WTC11 (cell line): Measurements from ENCODE around the gene CCNB3. TPM values are rescaled to one million over a fixed set of nuclear protein-coding genes. Genes with fewer than 3 reads are reported as not detected.

ENCODE experiments used
- ATAC-seq: fragments of 200-7000 bp; cut with Tn5 transposase; 2 replicates; pipeline ENCODE4 v1.10.0; 2021; ENCODE audit warnings: mild to moderate bottlenecking, moderate library complexity
- CTCF ChIA-PET: fragments of 300-600 bp; sonication (Branson Sonifier 250); formaldehyde crosslinking; loops from one replicate; lab custom pipeline; 2021; ENCODE audit warnings: antibody characterized with exemption; lab: Charles Lee
- POLR2A ChIA-PET: fragments of 350-600 bp; sonication (Branson Sonifier 250); formaldehyde crosslinking; loops from one replicate; lab custom pipeline; 2021; ENCODE audit warnings: antibody characterized with exemption; lab: Charles Lee
- DNase-seq: peaks from one replicate; pipeline ENCODE4 v3.0.0; 2021; ENCODE audit warnings: low spot score
- H3K27ac Mint-ChIP-seq: 2 replicates; pipeline ENCODE4 v1.8.0; 2021; ENCODE audit warnings: mixed read lengths
- H3K27me3 Mint-ChIP-seq: 2 replicates; pipeline ENCODE4 v1.8.0; 2021; ENCODE audit warnings: low read depth, mild to moderate bottlenecking, moderate library complexity, mixed read lengths
- H3K36me3 Mint-ChIP-seq: 2 replicates; pipeline ENCODE4 v1.8.0; 2021; ENCODE audit warnings: mixed read lengths
- H3K4me1 Mint-ChIP-seq: 2 replicates; pipeline ENCODE4 v1.8.0; 2022; ENCODE audit warnings: mixed read lengths
- H3K4me3 Mint-ChIP-seq: 2 replicates; pipeline ENCODE4 v1.8.0; 2021; ENCODE audit warnings: mild to moderate bottlenecking, moderate library complexity, mixed read lengths
- H3K9me3 Mint-ChIP-seq: 2 replicates; pipeline ENCODE4 v1.8.0; 2021; ENCODE audit warnings: mixed read lengths
- ATF1 ChIP-seq: sonication (generic); formaldehyde crosslinking; IDR thresholded peaks from 2 replicates; pipeline ENCODE4 v1.8.1; 2023; ENCODE audit warnings: mild to moderate bottlenecking, moderate library complexity, missing genetic modification reagents
- EMX1 ChIP-seq: fragments of 250-450 bp; sonication (Bioruptor Pico); IDR thresholded peaks from 2 replicates; pipeline ENCODE4 v1.8.0; 2021; ENCODE audit warnings: mild to moderate bottlenecking
- GABPB1 ChIP-seq: sonication (generic); formaldehyde crosslinking; IDR thresholded peaks from 2 replicates; pipeline ENCODE4 v1.8.1; 2023; ENCODE audit warnings: mild to moderate bottlenecking, missing genetic modification reagents
- GRHL2 ChIP-seq: fragments of 250-450 bp; sonication (Bioruptor Pico); IDR thresholded peaks from 2 replicates; pipeline ENCODE4 v1.8.0; 2022; ENCODE audit warnings: mild to moderate bottlenecking, moderate library complexity; ENCODE audit not compliant: insufficient replicate concordance, severe bottlenecking
- MXD4 ChIP-seq: fragments of 250-450 bp; sonication (Bioruptor Pico); IDR thresholded peaks from 2 replicates; pipeline ENCODE4 v1.8.0; 2021; ENCODE audit warnings: mild to moderate bottlenecking, moderate library complexity, borderline replicate concordance
- PRRX2 ChIP-seq: fragments of 250-450 bp; sonication (Bioruptor Pico); IDR thresholded peaks from 2 replicates; pipeline ENCODE4 v1.8.0; 2021; ENCODE audit warnings: mild to moderate bottlenecking
- SMAD4 ChIP-seq: sonication (generic); formaldehyde crosslinking; IDR thresholded peaks from 2 replicates; pipeline ENCODE4 v1.8.0; 2022; ENCODE audit warnings: mild to moderate bottlenecking, missing genetic modification reagents
- TCF7 ChIP-seq: sonication (generic); formaldehyde crosslinking; IDR thresholded peaks from 2 replicates; pipeline ENCODE4 v1.8.0; 2022; ENCODE audit warnings: mild to moderate bottlenecking, low read depth, missing genetic modification reagents, moderate library complexity
- TEAD4 ChIP-seq: sonication (generic); formaldehyde crosslinking; IDR thresholded peaks from 2 replicates; pipeline ENCODE4 v1.8.0; 2022; ENCODE audit warnings: mild to moderate bottlenecking, missing genetic modification reagents
- ZBTB21 ChIP-seq: sonication (generic); formaldehyde crosslinking; IDR thresholded peaks from 2 replicates; pipeline ENCODE4 v1.8.1; 2023; ENCODE audit warnings: mild to moderate bottlenecking, missing genetic modification reagents, borderline replicate concordance
- total RNA-seq: library from RNA; stranded (reverse); gene quantifications from 3 replicates; pipeline ENCODE4 v1.2.3, GENCODE V29; 2021
- TF ChIP-seq, protein P1 (sequence below): fragments of 250-450 bp; sonication (Bioruptor Pico); IDR thresholded peaks from 2 replicates; pipeline ENCODE4 v1.9.0; 2021; ENCODE audit warnings: mild to moderate bottlenecking
- TF ChIP-seq, protein P2 (sequence below): sonication (generic); formaldehyde crosslinking; IDR thresholded peaks from 2 replicates; pipeline ENCODE4 v1.8.0; 2023; ENCODE audit warnings: missing genetic modification reagents, mild to moderate bottlenecking, borderline replicate concordance
- TF ChIP-seq, protein P3 (sequence below): sonication (generic); formaldehyde crosslinking; conservative IDR thresholded peaks from 2 replicates; pipeline ENCODE4 v1.8.1; 2023; ENCODE audit warnings: mild to moderate bottlenecking, low read depth, missing genetic modification reagents, moderate library complexity
- TF ChIP-seq, protein P4 (sequence below): sonication (generic); formaldehyde crosslinking; IDR thresholded peaks from 2 replicates; pipeline ENCODE4 v1.8.1; 2023; ENCODE audit warnings: mild to moderate bottlenecking, missing genetic modification reagents, moderate library complexity
- TF ChIP-seq, protein P5 (sequence below): fragments of 250-450 bp; sonication (Bioruptor Pico); IDR thresholded peaks from 2 replicates; pipeline ENCODE4 v1.8.0; 2021; ENCODE audit warnings: mild to moderate bottlenecking
- TF ChIP-seq, protein P6 (sequence below): sonication (generic); formaldehyde crosslinking; IDR thresholded peaks from 2 replicates; pipeline ENCODE4 v1.8.0; 2022; ENCODE audit warnings: mild to moderate bottlenecking, missing genetic modification reagents

The CCNB3 gene
- total RNA-seq, 1 experiment from 2014 or later, result 0.13 TPM

DNA sequence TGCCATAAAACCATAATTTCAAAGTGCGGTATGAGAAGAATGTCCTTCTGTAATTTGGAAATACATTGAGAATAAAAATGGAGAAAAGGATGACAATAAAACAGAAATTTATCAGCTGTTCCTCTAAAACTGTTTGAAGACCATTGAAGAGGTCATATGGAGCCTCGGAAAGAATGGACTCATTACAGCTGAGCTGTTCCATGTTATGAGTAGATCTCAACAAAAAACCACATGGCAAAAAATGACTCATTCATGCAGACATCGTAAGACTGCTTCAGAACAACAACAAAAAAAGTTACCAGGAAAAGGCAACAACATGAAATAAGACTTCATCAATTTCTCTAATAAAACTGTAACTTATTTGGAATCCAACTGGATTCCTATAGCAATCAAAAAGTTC is 43.4 kb upstream of the CCNB3 start (continued):
- TF ChIP-seq, protein P1, sequence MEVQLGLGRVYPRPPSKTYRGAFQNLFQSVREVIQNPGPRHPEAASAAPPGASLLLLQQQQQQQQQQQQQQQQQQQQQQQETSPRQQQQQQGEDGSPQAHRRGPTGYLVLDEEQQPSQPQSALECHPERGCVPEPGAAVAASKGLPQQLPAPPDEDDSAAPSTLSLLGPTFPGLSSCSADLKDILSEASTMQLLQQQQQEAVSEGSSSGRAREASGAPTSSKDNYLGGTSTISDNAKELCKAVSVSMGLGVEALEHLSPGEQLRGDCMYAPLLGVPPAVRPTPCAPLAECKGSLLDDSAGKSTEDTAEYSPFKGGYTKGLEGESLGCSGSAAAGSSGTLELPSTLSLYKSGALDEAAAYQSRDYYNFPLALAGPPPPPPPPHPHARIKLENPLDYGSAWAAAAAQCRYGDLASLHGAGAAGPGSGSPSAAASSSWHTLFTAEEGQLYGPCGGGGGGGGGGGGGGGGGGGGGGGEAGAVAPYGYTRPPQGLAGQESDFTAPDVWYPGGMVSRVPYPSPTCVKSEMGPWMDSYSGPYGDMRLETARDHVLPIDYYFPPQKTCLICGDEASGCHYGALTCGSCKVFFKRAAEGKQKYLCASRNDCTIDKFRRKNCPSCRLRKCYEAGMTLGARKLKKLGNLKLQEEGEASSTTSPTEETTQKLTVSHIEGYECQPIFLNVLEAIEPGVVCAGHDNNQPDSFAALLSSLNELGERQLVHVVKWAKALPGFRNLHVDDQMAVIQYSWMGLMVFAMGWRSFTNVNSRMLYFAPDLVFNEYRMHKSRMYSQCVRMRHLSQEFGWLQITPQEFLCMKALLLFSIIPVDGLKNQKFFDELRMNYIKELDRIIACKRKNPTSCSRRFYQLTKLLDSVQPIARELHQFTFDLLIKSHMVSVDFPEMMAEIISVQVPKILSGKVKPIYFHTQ (CRISPR knock-in tag), result no peak
- TF ChIP-seq ZBTB21 (CRISPR knock-in tag), result no peak
- TF ChIP-seq, all 79 proteins: peak for 0

DNA sequence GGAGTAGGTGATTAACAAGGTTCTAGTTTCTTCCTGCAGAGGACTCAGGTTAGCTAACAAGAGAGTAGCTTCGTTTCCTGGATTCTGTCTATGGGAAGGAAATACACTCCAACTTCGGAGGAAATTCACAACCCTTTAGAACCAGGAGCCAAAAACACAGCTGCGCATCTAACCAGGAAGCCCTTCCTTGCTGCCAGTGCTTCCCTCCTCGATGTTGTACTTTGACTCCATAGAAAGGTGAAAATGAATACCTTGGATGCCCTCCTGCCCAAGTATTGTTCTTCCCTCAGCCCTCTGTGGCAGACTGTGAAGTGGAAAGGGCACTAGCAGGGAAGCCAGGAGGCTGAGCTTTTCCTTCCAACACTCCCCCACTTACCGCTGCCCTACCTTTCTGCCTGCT is 38.8 kb upstream of the CCNB3 start:
- Mint-ChIP-seq H3K4me1 (peaks cover 8% of the 10 kb centered on the region), H3K27ac (no peak overlapping the region), H3K36me3 (no peaks in the 10 kb centered on the region), H3K9me3 (peaks cover 4% of the 10 kb centered on the region; the same call in 1 of the 2 replicates), H3K27me3 (no peaks in the 10 kb centered on the region), H3K4me3 (no peak overlapping the region)
- ChIA-PET POLR2A (interaction anchor here (0.9 kb wide), 1 partner anchor 67 kb away, joined by 3 read pairs; no protein-coding TSS in a partner anchor), CTCF (interaction anchor here (1.2 kb wide), 1 partner anchor 287 kb away, joined by 3 read pairs; no protein-coding TSS in a partner anchor)
- ATAC-seq, result no peak
- no peak for DNase-seq
- TF ChIP-seq, protein P2, sequence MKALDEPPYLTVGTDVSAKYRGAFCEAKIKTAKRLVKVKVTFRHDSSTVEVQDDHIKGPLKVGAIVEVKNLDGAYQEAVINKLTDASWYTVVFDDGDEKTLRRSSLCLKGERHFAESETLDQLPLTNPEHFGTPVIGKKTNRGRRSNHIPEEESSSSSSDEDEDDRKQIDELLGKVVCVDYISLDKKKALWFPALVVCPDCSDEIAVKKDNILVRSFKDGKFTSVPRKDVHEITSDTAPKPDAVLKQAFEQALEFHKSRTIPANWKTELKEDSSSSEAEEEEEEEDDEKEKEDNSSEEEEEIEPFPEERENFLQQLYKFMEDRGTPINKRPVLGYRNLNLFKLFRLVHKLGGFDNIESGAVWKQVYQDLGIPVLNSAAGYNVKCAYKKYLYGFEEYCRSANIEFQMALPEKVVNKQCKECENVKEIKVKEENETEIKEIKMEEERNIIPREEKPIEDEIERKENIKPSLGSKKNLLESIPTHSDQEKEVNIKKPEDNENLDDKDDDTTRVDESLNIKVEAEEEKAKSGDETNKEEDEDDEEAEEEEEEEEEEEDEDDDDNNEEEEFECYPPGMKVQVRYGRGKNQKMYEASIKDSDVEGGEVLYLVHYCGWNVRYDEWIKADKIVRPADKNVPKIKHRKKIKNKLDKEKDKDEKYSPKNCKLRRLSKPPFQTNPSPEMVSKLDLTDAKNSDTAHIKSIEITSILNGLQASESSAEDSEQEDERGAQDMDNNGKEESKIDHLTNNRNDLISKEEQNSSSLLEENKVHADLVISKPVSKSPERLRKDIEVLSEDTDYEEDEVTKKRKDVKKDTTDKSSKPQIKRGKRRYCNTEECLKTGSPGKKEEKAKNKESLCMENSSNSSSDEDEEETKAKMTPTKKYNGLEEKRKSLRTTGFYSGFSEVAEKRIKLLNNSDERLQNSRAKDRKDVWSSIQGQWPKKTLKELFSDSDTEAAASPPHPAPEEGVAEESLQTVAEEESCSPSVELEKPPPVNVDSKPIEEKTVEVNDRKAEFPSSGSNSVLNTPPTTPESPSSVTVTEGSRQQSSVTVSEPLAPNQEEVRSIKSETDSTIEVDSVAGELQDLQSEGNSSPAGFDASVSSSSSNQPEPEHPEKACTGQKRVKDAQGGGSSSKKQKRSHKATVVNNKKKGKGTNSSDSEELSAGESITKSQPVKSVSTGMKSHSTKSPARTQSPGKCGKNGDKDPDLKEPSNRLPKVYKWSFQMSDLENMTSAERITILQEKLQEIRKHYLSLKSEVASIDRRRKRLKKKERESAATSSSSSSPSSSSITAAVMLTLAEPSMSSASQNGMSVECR, result no peak
- TF ChIP-seq, protein P3, sequence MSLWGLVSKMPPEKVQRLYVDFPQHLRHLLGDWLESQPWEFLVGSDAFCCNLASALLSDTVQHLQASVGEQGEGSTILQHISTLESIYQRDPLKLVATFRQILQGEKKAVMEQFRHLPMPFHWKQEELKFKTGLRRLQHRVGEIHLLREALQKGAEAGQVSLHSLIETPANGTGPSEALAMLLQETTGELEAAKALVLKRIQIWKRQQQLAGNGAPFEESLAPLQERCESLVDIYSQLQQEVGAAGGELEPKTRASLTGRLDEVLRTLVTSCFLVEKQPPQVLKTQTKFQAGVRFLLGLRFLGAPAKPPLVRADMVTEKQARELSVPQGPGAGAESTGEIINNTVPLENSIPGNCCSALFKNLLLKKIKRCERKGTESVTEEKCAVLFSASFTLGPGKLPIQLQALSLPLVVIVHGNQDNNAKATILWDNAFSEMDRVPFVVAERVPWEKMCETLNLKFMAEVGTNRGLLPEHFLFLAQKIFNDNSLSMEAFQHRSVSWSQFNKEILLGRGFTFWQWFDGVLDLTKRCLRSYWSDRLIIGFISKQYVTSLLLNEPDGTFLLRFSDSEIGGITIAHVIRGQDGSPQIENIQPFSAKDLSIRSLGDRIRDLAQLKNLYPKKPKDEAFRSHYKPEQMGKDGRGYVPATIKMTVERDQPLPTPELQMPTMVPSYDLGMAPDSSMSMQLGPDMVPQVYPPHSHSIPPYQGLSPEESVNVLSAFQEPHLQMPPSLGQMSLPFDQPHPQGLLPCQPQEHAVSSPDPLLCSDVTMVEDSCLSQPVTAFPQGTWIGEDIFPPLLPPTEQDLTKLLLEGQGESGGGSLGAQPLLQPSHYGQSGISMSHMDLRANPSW (CRISPR knock-in tag), result no peak
- TF ChIP-seq MXD4 (CRISPR knock-in tag), result no peak
- no peak for TF ChIP-seq GABPB1
- TF ChIP-seq GRHL2 (CRISPR knock-in tag), result no peak
- TF ChIP-seq, protein P4, sequence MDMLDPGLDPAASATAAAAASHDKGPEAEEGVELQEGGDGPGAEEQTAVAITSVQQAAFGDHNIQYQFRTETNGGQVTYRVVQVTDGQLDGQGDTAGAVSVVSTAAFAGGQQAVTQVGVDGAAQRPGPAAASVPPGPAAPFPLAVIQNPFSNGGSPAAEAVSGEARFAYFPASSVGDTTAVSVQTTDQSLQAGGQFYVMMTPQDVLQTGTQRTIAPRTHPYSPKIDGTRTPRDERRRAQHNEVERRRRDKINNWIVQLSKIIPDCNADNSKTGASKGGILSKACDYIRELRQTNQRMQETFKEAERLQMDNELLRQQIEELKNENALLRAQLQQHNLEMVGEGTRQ (CRISPR knock-in tag), result no peak
- no peak for TF ChIP-seq ATF1 (CRISPR knock-in tag)
- no peak for TF ChIP-seq TEAD4 (CRISPR knock-in tag)
- no peak for TF ChIP-seq EMX1
- TF ChIP-seq, protein P1 (CRISPR knock-in tag), result no peak
- no peak for TF ChIP-seq SMAD4
- no peak for TF ChIP-seq PRRX2 (CRISPR knock-in tag)
- no peak for TF ChIP-seq TCF7
- TF ChIP-seq, protein P5, sequence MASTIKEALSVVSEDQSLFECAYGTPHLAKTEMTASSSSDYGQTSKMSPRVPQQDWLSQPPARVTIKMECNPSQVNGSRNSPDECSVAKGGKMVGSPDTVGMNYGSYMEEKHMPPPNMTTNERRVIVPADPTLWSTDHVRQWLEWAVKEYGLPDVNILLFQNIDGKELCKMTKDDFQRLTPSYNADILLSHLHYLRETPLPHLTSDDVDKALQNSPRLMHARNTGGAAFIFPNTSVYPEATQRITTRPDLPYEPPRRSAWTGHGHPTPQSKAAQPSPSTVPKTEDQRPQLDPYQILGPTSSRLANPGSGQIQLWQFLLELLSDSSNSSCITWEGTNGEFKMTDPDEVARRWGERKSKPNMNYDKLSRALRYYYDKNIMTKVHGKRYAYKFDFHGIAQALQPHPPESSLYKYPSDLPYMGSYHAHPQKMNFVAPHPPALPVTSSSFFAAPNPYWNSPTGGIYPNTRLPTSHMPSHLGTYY (CRISPR knock-in tag), result no peak
- TF ChIP-seq, protein P6, sequence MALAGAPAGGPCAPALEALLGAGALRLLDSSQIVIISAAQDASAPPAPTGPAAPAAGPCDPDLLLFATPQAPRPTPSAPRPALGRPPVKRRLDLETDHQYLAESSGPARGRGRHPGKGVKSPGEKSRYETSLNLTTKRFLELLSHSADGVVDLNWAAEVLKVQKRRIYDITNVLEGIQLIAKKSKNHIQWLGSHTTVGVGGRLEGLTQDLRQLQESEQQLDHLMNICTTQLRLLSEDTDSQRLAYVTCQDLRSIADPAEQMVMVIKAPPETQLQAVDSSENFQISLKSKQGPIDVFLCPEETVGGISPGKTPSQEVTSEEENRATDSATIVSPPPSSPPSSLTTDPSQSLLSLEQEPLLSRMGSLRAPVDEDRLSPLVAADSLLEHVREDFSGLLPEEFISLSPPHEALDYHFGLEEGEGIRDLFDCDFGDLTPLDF (CRISPR knock-in tag), result no peak
